ENCODE data around the gene GABRP.
"Not testable (repeated sequence)": the region's sequence is repeated elsewhere in the genome, so short reads cannot be mapped to it uniquely, and the experiment has no call there.

GABRP gene

GRCh38 chr5:170783498-170784247 is at the start of gene GABRP:
TSS of gene GABRP (plus strand) at chr5:170783725. CDS start at chr5:170788616, 4,891 bp downstream.
- DNase-seq (ENCODE audit: low spot score) = no peak

GRCh38 chr5:170736966-170737365 is 46.6 kb upstream of the GABRP start:
- DNase-seq (ENCODE audit: low spot score) = no peak

GRCh38 chr5:170737591-170737990 is 45.9 kb upstream of the GABRP start:
- DNase-seq (ENCODE audit: low spot score) = no peak

GRCh38 chr5:170738840-170739239 is 44.7 kb upstream of the GABRP start:
- DNase-seq (ENCODE audit: low spot score) = no peak

GRCh38 chr5:170739446-170739845 is 44.1 kb upstream of the GABRP start:
- DNase-seq (ENCODE audit: low spot score) = no peak

- no peak for DNase-seq (ENCODE audit: low spot score)
Measured at GRCh38 chr5:170740551-170741205, 42.8 kb upstream of the GABRP start.

GRCh38 chr5:170741801-170742200 is 41.7 kb upstream of the GABRP start:
- DNase-seq (ENCODE audit: low spot score) = no peak

- DNase-seq (ENCODE audit: low spot score) = no peak
Measured at GRCh38 chr5:170743876-170744212, 39.7 kb upstream of the GABRP start.

GRCh38 chr5:170745481-170746071 is 37.9 kb upstream of the GABRP start:
- peak; percentile 57 for DNase-seq (ENCODE audit: low spot score)

- DNase-seq (ENCODE audit: low spot score) = no peak
Measured at GRCh38 chr5:170746075-170746960, 37.2 kb upstream of the GABRP start.

- DNase-seq (ENCODE audit: low spot score) = no peak
Measured at GRCh38 chr5:170746961-170747340, 36.6 kb upstream of the GABRP start.

- DNase-seq (ENCODE audit: low spot score) = no peak
Measured at GRCh38 chr5:170747357-170747756, 36.2 kb upstream of the GABRP start.

GRCh38 chr5:170747851-170748250 is 35.7 kb upstream of the GABRP start:
- DNase-seq (ENCODE audit: low spot score) = no peak

- DNase-seq (ENCODE audit: low spot score) = no peak
Measured at GRCh38 chr5:170748951-170749471, 34.5 kb upstream of the GABRP start.

GRCh38 chr5:170749911-170750431 is 33.6 kb upstream of the GABRP start:
- no peak for DNase-seq (ENCODE audit: low spot score)

- no peak for DNase-seq (ENCODE audit: low spot score)
Measured at GRCh38 chr5:170750791-170751190, 32.7 kb upstream of the GABRP start.

GRCh38 chr5:170751631-170752030 is 31.9 kb upstream of the GABRP start:
- DNase-seq (ENCODE audit: low spot score) = no peak

GRCh38 chr5:170752257-170753215 is 31.0 kb upstream of the GABRP start:
- DNase-seq (ENCODE audit: low spot score) = no peak

- DNase-seq (ENCODE audit: low spot score) = no peak
Measured at GRCh38 chr5:170753311-170753710, 30.2 kb upstream of the GABRP start.

GRCh38 chr5:170754508-170754907 is 29.0 kb upstream of the GABRP start:
- DNase-seq (ENCODE audit: low spot score) = not testable (repeated sequence)

All from GM03348 (cell line).